HG03575 (cell line): Measurements from ENCODE around the gene GATA2.

Experiments
- ATAC-seq: cut with Tn5 transposase; IDR thresholded peaks from one replicate; pipeline ENCODE4 v1.9.1; 2021; ENCODE audit not compliant: unreplicated experiment, insufficient number of reproducible peaks, low FRiP score; ENCODE audit errors: extremely low read depth

GATA2 gene

DNA sequence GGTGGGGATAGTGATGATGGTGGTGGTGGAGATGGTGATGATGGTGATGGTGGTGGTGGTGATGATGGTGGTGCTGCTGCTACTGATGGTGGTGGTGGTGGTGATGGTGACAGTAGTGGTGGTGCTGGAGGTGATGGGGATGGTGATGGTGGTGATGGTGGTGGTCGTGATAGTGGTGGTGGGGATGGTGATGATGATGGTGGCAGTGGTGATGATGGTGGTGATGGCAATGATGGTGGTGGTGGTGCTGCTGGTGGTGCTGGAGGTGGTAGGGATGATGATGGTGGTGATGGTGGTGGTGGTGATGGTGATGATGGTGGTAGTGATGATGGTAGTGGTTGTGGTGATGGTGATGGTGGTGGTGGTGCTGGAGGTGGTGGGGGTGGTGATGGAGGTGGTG, 47.6 kb downstream of the GATA2 start:
- ATAC-seq, result no peak

GRCh38 chr3:128443771-128444170, 49.2 kb downstream of the GATA2 start:
- no peak for ATAC-seq

DNA sequence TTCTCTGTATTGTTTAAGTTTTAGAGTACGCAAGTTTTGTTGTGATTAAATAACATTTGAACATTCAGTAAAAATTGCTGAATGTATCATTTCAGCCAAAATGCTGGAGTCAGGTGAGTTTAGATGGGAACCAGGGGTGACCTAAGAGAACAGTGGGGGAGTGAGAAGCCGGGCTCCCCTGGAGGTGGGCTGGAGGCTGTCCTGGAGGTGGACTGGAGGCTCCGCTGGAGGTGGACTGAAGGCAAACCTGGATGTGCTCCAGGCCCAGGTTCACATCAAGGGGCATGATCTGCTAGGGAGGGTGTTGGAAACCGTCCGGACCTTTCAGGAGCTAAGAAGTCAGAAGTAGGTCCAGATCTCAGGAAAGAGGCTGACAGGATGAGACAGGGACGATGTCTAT, 50.1 kb downstream of the GATA2 start:
- no peak for ATAC-seq

DNA sequence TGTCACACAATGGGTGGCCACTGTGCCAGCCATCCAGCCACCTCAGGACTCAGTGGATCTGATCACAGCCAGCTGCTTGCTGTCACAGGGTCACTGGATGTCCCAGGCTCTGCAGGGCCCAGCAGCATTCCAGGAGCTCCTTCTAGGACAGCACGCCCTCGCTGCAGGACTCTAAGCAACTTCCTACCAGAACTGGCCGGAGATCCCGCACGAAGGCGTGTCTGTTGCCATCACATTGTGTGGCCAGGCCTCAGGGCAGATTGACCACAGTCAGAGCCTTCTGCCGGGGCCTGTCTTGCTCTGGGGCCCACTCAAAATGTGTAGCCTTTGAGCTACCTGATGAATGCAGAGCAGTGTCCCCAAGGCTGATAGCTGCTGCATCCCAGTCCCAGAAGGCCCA, 50.9 kb downstream of the GATA2 start:
- ATAC-seq, result no peak

- ATAC-seq, result no peak
Observed at GRCh38 chr3:128439226-128439625, 53.8 kb downstream of the GATA2 start.

- ATAC-seq, result no peak
Observed at GRCh38 chr3:128438488-128439072, 54.4 kb downstream of the GATA2 start.

DNA sequence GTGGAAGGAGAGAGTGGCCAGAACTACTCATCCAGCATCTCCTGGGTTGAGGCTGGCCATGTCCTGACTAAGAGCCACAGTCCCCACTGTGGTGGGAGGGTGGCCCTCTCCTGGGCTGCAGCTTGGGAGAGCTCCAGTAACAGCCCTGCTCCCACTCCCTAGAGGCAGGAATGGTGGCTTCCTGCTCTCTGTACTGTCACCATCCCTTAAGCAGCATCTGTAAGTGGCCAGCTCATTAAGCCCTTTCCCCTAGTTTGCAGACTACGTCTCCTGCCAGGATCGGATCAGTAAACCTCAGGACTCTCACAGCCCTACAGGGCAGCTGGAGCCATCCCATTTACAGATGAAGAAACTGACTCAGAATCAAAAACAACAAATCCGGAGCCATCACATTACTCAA, 56.8 kb downstream of the GATA2 start:
- no peak for ATAC-seq

DNA sequence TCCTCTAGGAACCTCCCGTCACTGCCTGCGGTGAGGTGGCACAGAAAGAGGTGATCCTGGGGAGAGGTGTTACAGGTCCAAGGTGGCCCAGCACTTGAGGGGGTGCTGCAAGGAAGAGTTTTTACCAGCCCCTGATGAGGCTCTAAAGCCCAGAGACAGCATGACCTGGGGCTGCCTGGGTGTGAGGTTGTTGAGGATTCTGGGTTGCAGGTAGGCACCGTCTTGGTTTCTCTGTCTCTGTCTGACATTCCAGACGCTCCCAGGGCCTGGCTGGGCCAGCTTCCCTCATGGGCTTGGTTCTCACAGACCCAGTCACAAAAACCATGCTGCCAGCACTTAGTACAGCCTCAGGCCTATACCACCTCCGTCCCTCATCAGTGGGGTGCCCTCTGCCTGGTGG, 57.4 kb downstream of the GATA2 start:
- no peak for ATAC-seq

- ATAC-seq, result no peak
Observed at GRCh38 chr3:128435058-128435457, 57.9 kb downstream of the GATA2 start.

DNA sequence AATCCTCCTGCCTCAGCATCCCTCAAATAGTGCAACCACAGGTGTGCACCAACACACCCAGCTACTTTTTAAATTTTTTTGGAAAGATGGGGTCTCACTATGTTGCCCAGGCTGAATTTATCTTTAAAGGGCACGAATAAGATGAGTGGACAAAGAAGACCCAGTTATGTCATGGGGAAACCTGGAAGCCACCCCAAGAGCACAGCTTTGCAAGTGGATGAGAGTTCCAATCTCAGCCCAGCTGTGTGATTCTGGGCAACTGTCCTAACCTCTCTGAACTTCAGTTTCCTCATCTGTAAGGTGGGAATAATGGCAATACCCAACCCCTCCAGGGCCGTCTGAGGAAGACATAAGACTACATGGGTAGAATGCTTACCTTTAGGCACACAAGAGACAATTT, 58.5 kb downstream of the GATA2 start:
- ATAC-seq, result no peak

DNA sequence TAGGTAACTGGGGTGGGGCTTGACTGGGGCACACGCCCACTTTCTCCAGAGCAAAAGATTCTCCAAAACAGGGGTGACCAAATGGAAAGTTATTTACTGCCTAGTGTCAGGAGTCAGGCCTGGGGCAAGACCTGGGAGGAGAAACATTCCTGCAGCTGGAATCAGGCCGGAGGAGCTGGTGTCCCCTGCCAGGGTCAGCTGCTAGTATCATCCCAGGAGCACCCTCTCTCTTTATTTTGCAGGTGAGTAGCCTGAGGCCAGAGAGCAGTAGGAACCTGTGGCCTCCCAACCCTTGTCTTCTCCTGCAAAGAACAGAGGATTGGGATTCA, 59.2 kb downstream of the GATA2 start:
- ATAC-seq, result no peak

- no peak for ATAC-seq
Observed at GRCh38 chr3:128432971-128433836, 59.8 kb downstream of the GATA2 start.

DNA sequence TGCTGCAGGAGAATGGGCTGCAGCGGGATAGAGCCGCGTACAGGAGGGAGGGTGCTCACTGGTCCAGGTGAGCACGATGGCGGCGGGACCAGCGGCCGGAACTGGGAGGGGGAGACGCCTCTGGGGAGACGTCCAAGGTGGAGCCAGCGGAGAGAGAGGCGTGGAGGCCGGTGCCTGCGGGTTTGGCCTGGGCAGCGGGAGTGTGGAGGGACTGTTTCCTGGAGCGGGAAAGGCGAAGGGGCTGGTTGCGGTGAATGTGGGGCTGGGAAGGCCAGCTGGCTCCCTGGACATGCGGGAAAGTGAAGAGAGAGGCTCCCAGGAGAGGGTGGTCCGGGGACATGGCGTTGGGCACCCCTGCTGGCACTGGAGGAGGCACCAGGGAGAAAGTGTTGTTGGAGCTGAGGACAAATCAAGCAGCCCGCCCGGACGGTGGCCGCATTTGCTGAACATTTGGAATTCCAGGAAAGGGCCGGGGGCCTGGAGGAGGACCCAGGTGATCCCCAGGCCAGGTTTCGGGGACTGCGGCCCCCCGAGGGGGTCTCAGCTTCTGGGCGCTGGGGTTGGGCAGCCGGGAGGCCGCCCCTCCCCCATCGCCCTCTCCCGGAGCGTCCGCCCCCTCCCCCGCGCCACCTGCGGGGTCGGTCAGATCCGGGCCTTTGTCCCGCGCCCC, 60.6 kb downstream of the GATA2 start:
- ATAC-seq, result no peak

DNA sequence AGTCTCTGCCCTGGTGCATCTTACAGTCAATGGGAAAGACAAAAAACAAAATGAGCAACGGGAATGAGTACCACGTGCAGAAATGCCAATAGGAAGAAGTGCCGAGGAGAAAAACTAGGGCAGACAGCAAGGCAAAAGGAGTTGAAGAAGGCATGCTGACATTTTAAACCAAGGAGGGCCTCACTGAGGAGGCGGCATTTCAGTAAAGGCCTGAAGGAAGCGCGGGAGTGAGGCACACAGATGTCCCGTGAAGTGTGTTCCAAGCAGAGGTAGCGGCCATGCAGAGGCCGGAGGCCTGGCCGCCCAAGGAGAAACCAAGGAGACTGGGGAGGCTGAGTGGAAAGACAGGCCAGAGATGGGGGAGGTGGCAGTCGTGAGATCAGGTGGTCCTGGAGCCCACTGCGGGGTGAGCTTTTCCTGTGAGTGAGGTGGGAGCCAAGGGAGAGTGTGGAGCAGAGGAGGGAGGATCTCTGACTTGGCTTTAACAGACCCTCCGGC, 61.1 kb downstream of the GATA2 start:
- ATAC-seq, result no peak

GRCh38 chr3:128430731-128431130, 62.3 kb downstream of the GATA2 start:
- ATAC-seq, result no peak

GRCh38 chr3:128430301-128430700, 62.7 kb downstream of the GATA2 start:
- no peak for ATAC-seq

- no peak for ATAC-seq
Observed at GRCh38 chr3:128429751-128430150, 63.2 kb downstream of the GATA2 start.
